Brain microvascular endothelial cell (primary cell): Measurements from ENCODE around the gene RNF157.
A peak's percentile ranks its signal among the peaks of the same experiment; 100 is the strongest.

Source experiments
- DNase-seq: peaks from one replicate; pipeline ENCODE4 v3.0.0-alpha.2; 2020
- H3K27ac ChIP-seq: fragments of 250-450 bp; sonication (Bioruptor Pico); 2 replicates; pipeline ENCODE4 v1.5.1; 2020; ENCODE audit warnings: mild to moderate bottlenecking, moderate library complexity
- H3K27me3 ChIP-seq: fragments of 250-450 bp; sonication (Bioruptor Pico); replicated peaks from 2 replicates; pipeline ENCODE4 v1.5.1; 2020; ENCODE audit warnings: mild to moderate bottlenecking
- H3K36me3 ChIP-seq: fragments of 250-450 bp; sonication (Bioruptor Pico); replicated peaks from 2 replicates; pipeline ENCODE4 v1.5.1; 2020; ENCODE audit warnings: mild to moderate bottlenecking
- H3K4me3 ChIP-seq: 2 replicates; pipeline ENCODE4 v1.5.1; 2011; ENCODE audit warnings: low read depth, mild to moderate bottlenecking, control low read depth, low read length, moderate library complexity
- in situ Hi-C: cut with HindIII; loops from 2 replicates; pipeline ENCODE4 v1.10.0; 2017; ENCODE audit warnings: low sequenced_read_pairs, low pct_ligation_motif_present
- TF ChIP-seq, protein P1 (sequence below): IDR thresholded peaks from 2 replicates; pipeline ENCODE4 v1.5.1; 2011; ENCODE audit warnings: low read depth, mild to moderate bottlenecking, moderate library complexity, low read length, control low read depth, inconsistent platforms; ENCODE audit errors: missing control alignments

RNF157 gene

DNA sequence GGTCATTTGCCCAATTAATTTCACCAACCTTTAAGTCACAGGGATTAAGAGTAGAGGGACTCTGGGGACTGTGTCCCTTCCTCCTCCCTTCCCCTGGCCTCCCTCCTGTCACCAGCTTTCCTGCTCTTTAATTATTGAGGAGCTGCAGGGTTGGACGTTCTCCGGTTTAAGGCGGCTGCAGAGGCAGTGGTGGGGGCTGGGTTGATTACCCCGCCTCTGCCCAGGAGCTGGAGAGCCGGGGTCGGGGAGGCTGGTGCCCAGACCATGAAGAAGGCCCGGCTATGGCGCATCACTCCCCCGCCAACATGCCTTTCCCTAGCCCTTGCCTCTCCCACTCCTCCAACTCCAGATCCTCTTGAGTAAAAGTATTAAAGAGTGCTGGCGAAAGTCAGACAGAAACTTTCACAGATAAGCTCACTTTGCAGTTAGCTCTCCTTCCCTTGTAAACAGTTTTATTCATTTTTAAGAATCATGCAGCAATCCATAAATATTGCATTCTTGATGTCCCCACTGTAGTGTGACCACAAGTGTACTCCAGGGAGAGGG is 98.2 kb downstream of the RNF157 start:
- Histone ChIP-seq H3K27ac (no peak overlapping the region), H3K36me3 (no peaks in the 10 kb centered on the region), H3K27me3 (peaks cover 39% of the 10 kb centered on the region), H3K4me3 (no peak overlapping the region)
- TF ChIP-seq, protein P1, sequence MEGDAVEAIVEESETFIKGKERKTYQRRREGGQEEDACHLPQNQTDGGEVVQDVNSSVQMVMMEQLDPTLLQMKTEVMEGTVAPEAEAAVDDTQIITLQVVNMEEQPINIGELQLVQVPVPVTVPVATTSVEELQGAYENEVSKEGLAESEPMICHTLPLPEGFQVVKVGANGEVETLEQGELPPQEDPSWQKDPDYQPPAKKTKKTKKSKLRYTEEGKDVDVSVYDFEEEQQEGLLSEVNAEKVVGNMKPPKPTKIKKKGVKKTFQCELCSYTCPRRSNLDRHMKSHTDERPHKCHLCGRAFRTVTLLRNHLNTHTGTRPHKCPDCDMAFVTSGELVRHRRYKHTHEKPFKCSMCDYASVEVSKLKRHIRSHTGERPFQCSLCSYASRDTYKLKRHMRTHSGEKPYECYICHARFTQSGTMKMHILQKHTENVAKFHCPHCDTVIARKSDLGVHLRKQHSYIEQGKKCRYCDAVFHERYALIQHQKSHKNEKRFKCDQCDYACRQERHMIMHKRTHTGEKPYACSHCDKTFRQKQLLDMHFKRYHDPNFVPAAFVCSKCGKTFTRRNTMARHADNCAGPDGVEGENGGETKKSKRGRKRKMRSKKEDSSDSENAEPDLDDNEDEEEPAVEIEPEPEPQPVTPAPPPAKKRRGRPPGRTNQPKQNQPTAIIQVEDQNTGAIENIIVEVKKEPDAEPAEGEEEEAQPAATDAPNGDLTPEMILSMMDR: no peak
- in situ Hi-C loops: no loop called here
- DNase-seq: no peak

DNA sequence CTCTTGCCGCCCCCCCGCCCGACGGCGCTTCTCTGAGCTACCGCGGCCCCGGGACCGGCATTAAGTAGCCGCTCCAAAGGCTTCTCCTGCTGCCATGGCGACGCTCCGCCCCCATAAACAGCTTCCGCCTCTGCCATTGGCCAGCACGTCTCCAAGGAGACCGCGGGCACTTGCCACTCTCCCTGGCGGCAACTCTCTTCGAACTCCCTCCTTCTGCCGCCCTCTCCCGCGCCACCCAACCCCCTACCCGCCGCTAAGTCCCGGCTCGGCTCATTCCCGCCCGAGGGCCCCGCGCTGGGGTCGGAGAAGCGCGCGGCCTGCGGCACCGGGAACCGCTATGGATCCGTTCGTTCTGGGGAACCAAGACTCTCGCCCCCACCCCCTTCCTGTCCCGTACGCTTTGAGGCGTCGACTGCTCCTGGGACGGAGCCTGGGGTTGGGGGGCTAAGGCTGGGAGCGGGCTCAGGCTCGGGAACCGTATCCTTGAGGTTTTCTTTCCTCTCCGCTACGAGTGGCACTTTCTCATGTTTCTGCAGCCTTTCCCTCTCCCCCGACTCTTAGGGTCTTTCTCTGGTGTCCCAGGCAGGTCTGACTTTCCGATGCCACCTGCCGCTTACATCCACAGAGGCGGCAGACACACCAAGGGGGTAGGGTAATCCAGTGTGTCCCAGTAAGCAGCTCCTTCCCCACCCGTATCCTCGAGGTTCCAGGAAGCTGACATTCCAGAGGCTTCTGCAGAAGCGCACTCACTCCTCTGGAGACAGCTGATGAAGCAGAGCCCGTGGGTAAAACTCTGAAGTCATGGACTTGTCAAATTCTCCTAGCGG is 98.9 kb downstream of the RNF157 start, which contains the start of gene FOXJ1:
Gene FOXJ1 (minus strand): TSS at position 34 of the 827 bp plus-strand sequence. CDS start 850 bp downstream, outside the sequence.
- no peaks in the 10 kb centered on the region for H3K36me3 ChIP-seq
- H3K27me3 ChIP-seq: peaks cover 45% of the 10 kb centered on the region
- no peak within 1 kb of the TSS for H3K27ac ChIP-seq
- H3K4me3 ChIP-seq: peak within 1 kb of the TSS; percentile 56
- in situ Hi-C loops: no loop called here
- DNase-seq: peak; percentile 66
- TF ChIP-seq, protein P1: no peak

DNA sequence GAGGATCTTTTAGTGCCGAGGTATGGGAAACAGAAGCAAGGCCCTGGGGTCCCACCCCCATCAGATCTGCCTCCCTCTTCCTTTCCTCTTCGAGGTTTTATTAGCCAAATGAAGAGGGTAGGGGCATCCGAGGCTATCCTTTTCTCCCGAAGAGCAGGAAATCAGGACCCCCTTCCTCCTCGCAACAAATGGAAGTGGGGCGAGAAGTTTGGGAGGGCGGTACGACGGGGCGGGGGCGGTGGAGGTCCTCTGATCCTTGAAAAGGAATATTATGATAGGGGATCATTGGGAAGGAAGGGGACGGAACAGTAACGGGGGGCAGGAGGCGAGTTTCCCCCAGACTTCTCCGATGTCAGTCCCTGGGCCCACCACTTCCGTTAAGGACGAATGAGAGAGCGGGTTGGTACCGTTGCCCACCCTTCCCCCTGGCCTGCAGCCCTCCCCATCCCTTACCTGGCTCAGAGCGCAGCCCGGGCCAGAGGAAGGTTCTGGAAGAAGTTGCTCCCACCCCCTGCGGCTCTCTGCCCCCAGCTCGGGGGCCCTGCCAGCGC is 99.6 kb downstream of the RNF157 start:
- H3K27ac ChIP-seq: no peak overlapping the region
- peaks cover 48% of the 10 kb centered on the region for H3K27me3 ChIP-seq
- TF ChIP-seq, protein P1: no peak
- no peaks in the 10 kb centered on the region for H3K36me3 ChIP-seq
- in situ Hi-C loops: no loop called here
- peak overlapping the region; percentile 56 for H3K4me3 ChIP-seq
- DNase-seq: no peak

DNA sequence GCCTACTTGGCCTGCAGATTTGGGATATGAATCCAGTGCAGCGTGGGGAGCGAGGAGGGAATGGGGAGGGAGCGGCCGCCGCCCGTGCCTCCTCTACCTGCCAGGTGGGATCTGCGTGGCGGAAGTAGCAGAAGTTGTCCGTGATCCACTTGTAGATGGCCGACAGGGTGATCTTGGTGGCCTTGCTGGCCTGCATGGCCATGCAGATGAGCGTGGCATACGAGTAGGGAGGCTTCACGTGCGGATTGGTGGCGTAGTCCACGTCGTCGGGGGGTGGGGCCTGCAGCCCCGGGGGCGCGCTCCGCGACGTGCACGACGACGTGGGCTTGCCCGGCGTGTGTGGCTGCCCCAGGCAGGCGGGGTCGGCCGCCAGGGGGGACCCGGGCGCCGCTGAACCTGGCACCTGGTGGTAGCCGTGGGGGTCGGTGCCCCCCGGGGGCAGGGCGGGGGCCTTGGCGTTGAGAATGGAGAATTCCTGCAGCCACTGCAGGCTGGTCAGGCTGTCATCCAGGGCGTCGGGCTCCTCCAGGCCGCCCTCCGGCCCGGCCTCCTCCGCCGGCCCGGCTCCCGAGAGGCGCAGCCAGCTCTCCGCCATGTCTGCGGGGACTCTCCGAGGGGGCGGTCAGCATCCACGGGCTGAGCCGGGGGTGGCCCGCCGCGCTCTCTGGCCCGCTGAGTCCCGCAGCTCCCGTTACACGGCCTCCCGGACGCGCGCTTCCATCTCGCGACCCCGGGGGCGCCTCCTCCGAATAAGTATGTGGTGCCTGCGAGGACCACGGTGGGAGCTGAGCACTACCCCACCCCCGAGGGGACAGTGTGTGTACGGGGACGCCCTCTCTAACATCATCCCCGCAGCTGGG is 100.3 kb downstream of the RNF157 start:
- DNase-seq: no peak
- Histone ChIP-seq H3K4me3 (no peak overlapping the region), H3K27me3 (peaks cover 55% of the 10 kb centered on the region), H3K27ac (no peak overlapping the region), H3K36me3 (no peaks in the 10 kb centered on the region)
- TF ChIP-seq, protein P1: no peak
- in situ Hi-C loops: no loop called here

DNA sequence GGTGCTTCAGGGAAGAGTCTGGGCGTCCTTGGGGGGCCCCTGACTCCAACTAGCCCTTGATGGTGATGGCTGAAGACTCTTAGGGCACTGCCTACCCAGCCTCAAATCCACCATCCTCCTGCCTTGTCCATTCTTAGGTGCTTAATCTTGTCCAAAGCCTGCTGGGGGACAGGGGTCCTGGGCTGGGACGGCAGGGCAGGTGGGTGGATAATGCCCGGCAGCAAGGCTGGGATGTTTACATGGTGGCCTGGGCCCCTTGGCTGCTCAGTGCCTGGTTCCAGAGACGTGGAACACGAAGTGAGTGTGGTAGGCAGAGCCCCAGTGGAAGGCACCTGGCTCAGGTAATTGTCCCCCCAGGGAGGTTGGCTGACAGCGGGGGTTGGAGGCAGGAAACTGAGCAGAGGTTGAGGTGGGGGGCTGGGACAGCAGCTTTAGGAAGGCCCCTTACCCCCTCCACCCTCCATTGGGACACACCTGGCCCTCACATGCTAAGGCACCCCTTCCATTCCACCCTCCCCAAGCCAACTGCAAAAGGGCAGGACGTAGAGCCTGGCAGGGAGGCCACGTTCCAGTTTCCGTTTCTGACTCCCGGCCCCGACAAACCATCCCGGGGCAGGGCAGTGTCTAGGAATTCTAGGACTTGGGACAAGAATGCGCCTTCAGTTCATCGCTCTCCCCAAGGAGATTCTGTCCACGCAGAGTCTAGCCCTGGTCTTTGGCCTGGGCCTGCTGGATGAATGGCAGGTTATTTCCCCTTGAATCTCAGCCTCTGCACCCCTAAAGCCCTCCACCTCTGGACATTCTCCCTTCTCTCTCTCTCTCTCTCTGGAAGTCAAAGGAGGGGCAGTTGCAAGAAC is 101.2 kb downstream of the RNF157 start:
- Histone ChIP-seq H3K27ac (no peak overlapping the region), H3K27me3 (peaks cover 63% of the 10 kb centered on the region), H3K36me3 (no peaks in the 10 kb centered on the region), H3K4me3 (no peak overlapping the region)
- in situ Hi-C loops: no loop called here
- TF ChIP-seq, protein P1: no peak
- DNase-seq: no peak
